ENCODE results near the gene TTLL6.

DNA sequence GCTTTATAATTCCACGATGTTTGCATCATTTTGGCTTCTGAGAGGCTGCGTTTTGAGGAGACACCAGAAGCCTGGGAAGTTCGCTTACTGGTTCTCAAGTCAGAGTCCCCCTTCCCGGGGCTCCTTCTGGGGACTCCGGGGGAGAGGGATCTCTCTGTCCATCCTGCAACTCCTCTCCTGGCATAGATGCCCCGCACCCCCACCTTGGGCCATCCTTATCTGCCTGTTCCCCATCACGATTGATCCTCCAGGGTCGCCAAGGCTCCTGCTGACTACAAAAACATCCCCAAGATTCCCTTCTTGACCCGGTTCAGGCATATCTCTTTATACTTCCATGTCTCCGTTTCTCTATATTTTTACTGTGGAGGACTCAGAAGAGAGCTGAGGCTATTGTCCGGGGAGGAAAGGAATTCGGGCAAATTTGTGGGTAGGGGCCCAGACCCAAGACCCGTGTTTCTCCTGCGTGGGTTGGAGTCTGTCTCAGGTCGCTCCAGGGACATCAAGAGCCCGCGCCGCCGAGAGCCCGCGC is 70.0 kb downstream of the TTLL6 start:
- TF ChIP-seq, protein P1, sequence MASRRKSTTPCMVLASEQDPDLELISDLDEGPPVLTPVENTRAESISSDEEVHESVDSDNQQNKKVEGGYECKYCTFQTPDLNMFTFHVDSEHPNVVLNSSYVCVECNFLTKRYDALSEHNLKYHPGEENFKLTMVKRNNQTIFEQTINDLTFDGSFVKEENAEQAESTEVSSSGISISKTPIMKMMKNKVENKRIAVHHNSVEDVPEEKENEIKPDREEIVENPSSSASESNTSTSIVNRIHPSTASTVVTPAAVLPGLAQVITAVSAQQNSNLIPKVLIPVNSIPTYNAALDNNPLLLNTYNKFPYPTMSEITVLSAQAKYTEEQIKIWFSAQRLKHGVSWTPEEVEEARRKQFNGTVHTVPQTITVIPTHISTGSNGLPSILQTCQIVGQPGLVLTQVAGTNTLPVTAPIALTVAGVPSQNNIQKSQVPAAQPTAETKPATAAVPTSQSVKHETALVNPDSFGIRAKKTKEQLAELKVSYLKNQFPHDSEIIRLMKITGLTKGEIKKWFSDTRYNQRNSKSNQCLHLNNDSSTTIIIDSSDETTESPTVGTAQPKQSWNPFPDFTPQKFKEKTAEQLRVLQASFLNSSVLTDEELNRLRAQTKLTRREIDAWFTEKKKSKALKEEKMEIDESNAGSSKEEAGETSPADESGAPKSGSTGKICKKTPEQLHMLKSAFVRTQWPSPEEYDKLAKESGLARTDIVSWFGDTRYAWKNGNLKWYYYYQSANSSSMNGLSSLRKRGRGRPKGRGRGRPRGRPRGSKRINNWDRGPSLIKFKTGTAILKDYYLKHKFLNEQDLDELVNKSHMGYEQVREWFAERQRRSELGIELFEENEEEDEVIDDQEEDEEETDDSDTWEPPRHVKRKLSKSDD (conservative IDR thresholded peaks at IDR 0.05; ENCODE audit: low read length) = no peak
- TF ChIP-seq, protein P2, sequence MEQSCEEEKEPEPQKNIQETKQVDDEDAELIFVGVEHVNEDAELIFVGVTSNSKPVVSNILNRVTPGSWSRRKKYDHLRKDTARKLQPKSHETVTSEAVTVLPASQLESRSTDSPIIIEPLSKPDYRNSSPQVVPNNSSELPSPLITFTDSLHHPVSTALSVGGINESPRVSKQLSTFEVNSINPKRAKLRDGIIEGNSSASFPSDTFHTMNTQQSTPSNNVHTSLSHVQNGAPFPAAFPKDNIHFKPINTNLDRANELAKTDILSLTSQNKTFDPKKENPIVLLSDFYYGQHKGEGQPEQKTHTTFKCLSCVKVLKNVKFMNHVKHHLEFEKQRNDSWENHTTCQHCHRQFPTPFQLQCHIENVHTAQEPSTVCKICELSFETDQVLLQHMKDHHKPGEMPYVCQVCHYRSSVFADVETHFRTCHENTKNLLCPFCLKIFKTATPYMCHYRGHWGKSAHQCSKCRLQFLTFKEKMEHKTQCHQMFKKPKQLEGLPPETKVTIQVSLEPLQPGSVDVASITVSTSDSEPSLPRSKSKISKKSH (CRISPR knock-in tag; IDR thresholded peaks at IDR 0.05) = no peak
- TF ChIP-seq ZFX (CRISPR knock-in tag; IDR thresholded peaks at IDR 0.05) = no peak
- no peak for TF ChIP-seq ZBTB8A (IDR thresholded peaks at IDR 0.05; ENCODE audit: partially characterized antibody)
- TF ChIP-seq, protein P3, sequence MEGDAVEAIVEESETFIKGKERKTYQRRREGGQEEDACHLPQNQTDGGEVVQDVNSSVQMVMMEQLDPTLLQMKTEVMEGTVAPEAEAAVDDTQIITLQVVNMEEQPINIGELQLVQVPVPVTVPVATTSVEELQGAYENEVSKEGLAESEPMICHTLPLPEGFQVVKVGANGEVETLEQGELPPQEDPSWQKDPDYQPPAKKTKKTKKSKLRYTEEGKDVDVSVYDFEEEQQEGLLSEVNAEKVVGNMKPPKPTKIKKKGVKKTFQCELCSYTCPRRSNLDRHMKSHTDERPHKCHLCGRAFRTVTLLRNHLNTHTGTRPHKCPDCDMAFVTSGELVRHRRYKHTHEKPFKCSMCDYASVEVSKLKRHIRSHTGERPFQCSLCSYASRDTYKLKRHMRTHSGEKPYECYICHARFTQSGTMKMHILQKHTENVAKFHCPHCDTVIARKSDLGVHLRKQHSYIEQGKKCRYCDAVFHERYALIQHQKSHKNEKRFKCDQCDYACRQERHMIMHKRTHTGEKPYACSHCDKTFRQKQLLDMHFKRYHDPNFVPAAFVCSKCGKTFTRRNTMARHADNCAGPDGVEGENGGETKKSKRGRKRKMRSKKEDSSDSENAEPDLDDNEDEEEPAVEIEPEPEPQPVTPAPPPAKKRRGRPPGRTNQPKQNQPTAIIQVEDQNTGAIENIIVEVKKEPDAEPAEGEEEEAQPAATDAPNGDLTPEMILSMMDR (IDR thresholded peaks at IDR 0.05 in 2 of 3, conservative IDR thresholded peaks at IDR 0.05 in 1 of 3; ENCODE audit: insufficient read depth in 2 of 3, low read depth in 1 of 3, low read length in 3 of 3) = no peak
- no peak for TF ChIP-seq POLR2AphosphoS5 (IDR thresholded peaks at IDR 0.05; ENCODE audit: control insufficient read depth, insufficient read depth, low read depth, low read length)
- no peak for TF ChIP-seq POLR2AphosphoS2 (IDR thresholded peaks at IDR 0.05; ENCODE audit: low read length)
